ENCODE data around the gene ADARB1.

- TF ChIP-seq CTCF (conservative IDR thresholded peaks at IDR 0.05): no peak
- TF ChIP-seq EZH2 (IDR thresholded peaks at IDR 0.05; ENCODE audit: low read depth): no peak
These were observed 184.9 kb downstream of the ADARB1 start for GRCh38 chr21:45259206-45259840.
